ENCODE results near the gene TIMM9.

DNA sequence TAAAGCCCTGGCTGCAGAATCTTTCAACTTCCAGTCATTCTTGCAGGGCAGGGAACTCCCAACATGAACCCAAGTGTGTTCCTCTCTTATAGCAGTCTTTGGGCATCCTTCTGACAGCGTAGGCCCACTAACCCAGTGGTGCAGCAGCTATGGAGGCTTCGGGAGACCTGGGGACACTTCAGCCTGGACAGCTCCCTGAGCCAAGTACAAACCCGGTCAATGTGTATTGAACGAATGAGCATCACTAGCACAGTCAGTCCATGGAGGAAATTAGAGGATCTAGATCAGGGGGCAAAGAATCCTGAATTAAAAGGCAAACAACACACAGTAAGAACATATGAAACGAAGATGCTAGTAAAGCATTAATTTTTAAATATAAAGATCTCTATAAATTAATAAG, 42.0 kb upstream of the TIMM9 start:
- TF ChIP-seq CTCF (IDR thresholded peaks at IDR 0.05; ENCODE audit: low read depth, low read length, poor library complexity, severe bottlenecking) (no peak), EZH2phosphoT487 (IDR thresholded peaks at IDR 0.05; ENCODE audit: borderline replicate concordance, low read length) (no peak)

Data from DOHH2 (cell line).